ENCODE measurements around the gene LGR6.

Gene LGR6

GRCh38 chr1:202306535-202307345 lies 113.1 kb downstream of the LGR6 start:
- POLR2A ChIA-PET: no interaction called here
- TF ChIP-seq ZBTB17 (tag by site-specific recombination; IDR thresholded peaks at IDR 0.05) (no peak), MEIS1 (CRISPR knock-in tag; IDR thresholded peaks at IDR 0.05; ENCODE audit: borderline replicate concordance) (no peak), ZEB2 (tag by site-specific recombination; IDR thresholded peaks at IDR 0.05) (no peak), ZNF544 (tag by site-specific recombination; IDR thresholded peaks at IDR 0.05) (no peak), ZNF214 (tag by site-specific recombination; IDR thresholded peaks at IDR 0.05; ENCODE audit: borderline replicate concordance) (no peak), ZNF24 (tag by site-specific recombination; IDR thresholded peaks at IDR 0.05) (no peak), KLF1 (tag by site-specific recombination; IDR thresholded peaks at IDR 0.05) (no peak), ZNF2 (tag by site-specific recombination; IDR thresholded peaks at IDR 0.05) (no peak), ZNF621 (tag by site-specific recombination; IDR thresholded peaks at IDR 0.05) (no peak), ZSCAN16 (tag by site-specific recombination; IDR thresholded peaks at IDR 0.05) (no peak), PBX3 (CRISPR knock-in tag; IDR thresholded peaks at IDR 0.05) (no peak), ZNF513 (tag by site-specific recombination; IDR thresholded peaks at IDR 0.05) (no peak)
- TF ChIP-seq, protein P1, sequence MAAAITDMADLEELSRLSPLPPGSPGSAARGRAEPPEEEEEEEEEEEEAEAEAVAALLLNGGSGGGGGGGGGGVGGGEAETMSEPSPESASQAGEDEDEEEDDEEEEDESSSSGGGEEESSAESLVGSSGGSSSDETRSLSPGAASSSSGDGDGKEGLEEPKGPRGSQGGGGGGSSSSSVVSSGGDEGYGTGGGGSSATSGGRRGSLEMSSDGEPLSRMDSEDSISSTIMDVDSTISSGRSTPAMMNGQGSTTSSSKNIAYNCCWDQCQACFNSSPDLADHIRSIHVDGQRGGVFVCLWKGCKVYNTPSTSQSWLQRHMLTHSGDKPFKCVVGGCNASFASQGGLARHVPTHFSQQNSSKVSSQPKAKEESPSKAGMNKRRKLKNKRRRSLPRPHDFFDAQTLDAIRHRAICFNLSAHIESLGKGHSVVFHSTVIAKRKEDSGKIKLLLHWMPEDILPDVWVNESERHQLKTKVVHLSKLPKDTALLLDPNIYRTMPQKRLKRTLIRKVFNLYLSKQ (tag by site-specific recombination; IDR thresholded peaks at IDR 0.05; ENCODE audit: borderline replicate concordance): no peak
- Histone ChIP-seq H3K9me3 (ENCODE audit: control insufficient read depth, insufficient read depth, low read depth, low read length) (no peaks in the 10 kb centered on the region), H3K4me3 (ENCODE audit: low read depth, low read length) (no peak overlapping the region), H3K27ac (ENCODE audit: extremely low read depth, low read depth, low read length) (no peak overlapping the region), H3K36me3 (ENCODE audit: control insufficient read depth in 2 of 2, insufficient read depth in 1 of 2, low read length in 2 of 2) (no peaks in the 10 kb centered on the region), H3K4me1 (ENCODE audit: control insufficient read depth, insufficient read depth, low read length) (no peaks in the 10 kb centered on the region; the same call in 1 of the 2 replicates)
- CTCF ChIA-PET: interaction anchor here (0.5 to 3.1 kb wide), 9 partner anchors 9 to 114 kb away, joined by 3 to 14 read pairs (median 4); partner anchors contain the start of gene LGR6

- ChIA-PET POLR2A (no interaction called here), CTCF (interaction anchor here (0.5 to 0.8 kb wide), 3 partner anchors 18 to 770 kb away, joined by 3 to 6 read pairs (median 3); no protein-coding TSS in a partner anchor)
- TF ChIP-seq GLI4 (tag by site-specific recombination; IDR thresholded peaks at IDR 0.05) (no peak), EGR2 (tag by site-specific recombination; IDR thresholded peaks at IDR 0.05; ENCODE audit: low read depth) (no peak), ZNF404 (tag by site-specific recombination; IDR thresholded peaks at IDR 0.05) (no peak), ZBTB48 (tag by site-specific recombination; IDR thresholded peaks at IDR 0.05) (no peak), ZNF571 (tag by site-specific recombination; IDR thresholded peaks at IDR 0.05) (no peak), BCL11B (tag by site-specific recombination; IDR thresholded peaks at IDR 0.05; ENCODE audit: low read depth) (no peak), ZNF157 (tag by site-specific recombination; IDR thresholded peaks at IDR 0.05) (no peak), ZNF37A (tag by site-specific recombination; IDR thresholded peaks at IDR 0.05) (no peak), ZFHX2 (tag by site-specific recombination; conservative IDR thresholded peaks at IDR 0.05) (no peak), REPIN1 (tag by site-specific recombination; IDR thresholded peaks at IDR 0.05; ENCODE audit: low read depth) (no peak), GFI1B (tag by site-specific recombination; IDR thresholded peaks at IDR 0.05) (no peak), TRIM28 (IDR thresholded peaks at IDR 0.05; ENCODE audit: borderline replicate concordance, low read length) (no peak), ZNF677 (tag by site-specific recombination; IDR thresholded peaks at IDR 0.05) (no peak), SP7 (tag by site-specific recombination; IDR thresholded peaks at IDR 0.05) (no peak), ZNF692 (tag by site-specific recombination; IDR thresholded peaks at IDR 0.05) (no peak)
- Histone ChIP-seq H3K27ac (ENCODE audit: extremely low read depth, low read depth, low read length) (no peak overlapping the region), H3K9me3 (ENCODE audit: control insufficient read depth, insufficient read depth, low read depth, low read length) (no peaks in the 10 kb centered on the region), H3K4me1 (ENCODE audit: control insufficient read depth, insufficient read depth, low read length) (no peaks in the 10 kb centered on the region; the same call in 1 of the 2 replicates), H3K4me3 (ENCODE audit: low read depth, low read length) (no peak overlapping the region), H3K36me3 (ENCODE audit: control insufficient read depth in 2 of 2, insufficient read depth in 1 of 2, low read length in 2 of 2) (no peaks in the 10 kb centered on the region)
Measured at GRCh38 chr1:202310071-202310725, 116.6 kb downstream of the LGR6 start.
